ENCODE results near the gene ARFIP1. TPM values are rescaled to one million over a fixed set of nuclear protein-coding genes. Genes with fewer than 3 reads are reported as not detected.

ARFIP1 gene
- total and polyA plus RNA-seq, 5 donors from 2014 or later: 7.5 to 24.2 (median 19.4) TPM

DNA sequence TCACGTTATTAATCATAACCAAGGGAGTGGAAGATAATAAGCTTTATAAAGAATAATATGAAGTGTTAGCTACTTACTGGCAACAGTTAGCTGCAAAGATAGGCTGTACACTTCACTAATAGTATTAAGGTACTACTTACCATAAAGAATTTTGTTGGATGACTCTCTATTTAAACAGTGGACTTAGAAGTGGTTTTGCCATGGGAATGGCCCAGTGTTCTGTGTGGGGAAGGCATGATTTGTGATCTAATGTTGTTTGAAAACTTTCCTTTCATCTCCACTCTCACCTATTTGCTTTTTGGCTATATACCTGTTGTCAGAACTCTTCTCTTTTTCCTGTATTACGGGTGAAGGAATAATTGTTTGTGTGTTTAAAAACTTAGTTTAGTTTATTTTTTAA is 179.3 kb downstream of the ARFIP1 start:
- Mint-ChIP-seq H3K36me3 (no peaks in the 10 kb centered on the region), H3K4me1 (no peaks in the 10 kb centered on the region), H3K27me3 (peaks cover 56% of the 10 kb centered on the region), H3K4me3 (no peak overlapping the region), H3K27ac (no peak overlapping the region), H3K9me3 (peaks cover 0 to 1% (median 0%) of the 10 kb centered on the region in 7 donors)
- H3K4me1 ChIP-seq (ENCODE audit: control insufficient read depth, insufficient read depth, low read length, poor library complexity, severe bottlenecking): no peaks in the 10 kb centered on the region
- no peak overlapping the region for H3K4me3 ChIP-seq (ENCODE audit: low read depth, low read length)
- peaks cover 8% of the 10 kb centered on the region for H3K27me3 ChIP-seq (ENCODE audit: control insufficient read depth, insufficient read depth, low read length)
- no peaks in the 10 kb centered on the region for H3K36me3 ChIP-seq (ENCODE audit: control insufficient read depth, insufficient read depth, low read length)
- no peak overlapping the region for H3K27ac ChIP-seq (ENCODE audit: insufficient read depth, low read length, poor library complexity, severe bottlenecking)
- DNase-seq (no peak), ATAC-seq (ENCODE audit: low read depth in 2 of 2) (no peak)
- no peaks in the 10 kb centered on the region for H3K9me3 ChIP-seq (ENCODE audit: control insufficient read depth in 2 of 2, low read length in 2 of 2)

DNA sequence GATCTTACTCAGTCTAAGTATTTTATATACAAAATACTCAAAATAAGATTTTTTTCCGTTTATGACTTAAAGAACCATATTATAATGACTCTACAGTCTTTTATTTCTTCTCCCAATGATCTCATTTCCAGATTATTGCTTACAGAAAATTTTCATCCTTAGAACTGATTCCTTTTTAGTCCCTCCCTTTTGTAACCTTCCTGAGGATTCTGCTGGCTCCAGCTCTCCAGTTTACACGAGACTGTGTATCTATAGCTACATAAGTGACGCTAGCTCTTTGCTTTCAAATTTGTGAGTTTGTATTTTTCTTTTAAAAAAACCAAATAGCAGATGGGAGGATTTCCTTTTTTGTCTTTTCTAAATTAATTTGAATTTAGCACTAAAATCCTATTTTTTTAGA is 180.3 kb downstream of the ARFIP1 start:
- Mint-ChIP-seq H3K27ac (no peak overlapping the region), H3K36me3 (no peaks in the 10 kb centered on the region), H3K27me3 (peaks cover 57% of the 10 kb centered on the region), H3K9me3 (peaks cover 0 to 1% (median 0%) of the 10 kb centered on the region in 7 donors), H3K4me3 (no peak overlapping the region), H3K4me1 (no peaks in the 10 kb centered on the region)
- Histone ChIP-seq H3K27me3 (ENCODE audit: control insufficient read depth, insufficient read depth, low read length) (peaks cover 5% of the 10 kb centered on the region), H3K27ac (ENCODE audit: insufficient read depth, low read length, poor library complexity, severe bottlenecking) (no peak overlapping the region), H3K4me3 (ENCODE audit: low read depth, low read length) (no peak overlapping the region), H3K4me1 (ENCODE audit: control insufficient read depth, insufficient read depth, low read length, poor library complexity, severe bottlenecking) (no peaks in the 10 kb centered on the region), H3K36me3 (ENCODE audit: control insufficient read depth, insufficient read depth, low read length) (no peaks in the 10 kb centered on the region), H3K9me3 (ENCODE audit: control insufficient read depth in 2 of 2, low read length in 2 of 2) (no peaks in the 10 kb centered on the region)
- DNase-seq: no peak
- ATAC-seq (ENCODE audit: low read depth in 2 of 2): no peak

DNA sequence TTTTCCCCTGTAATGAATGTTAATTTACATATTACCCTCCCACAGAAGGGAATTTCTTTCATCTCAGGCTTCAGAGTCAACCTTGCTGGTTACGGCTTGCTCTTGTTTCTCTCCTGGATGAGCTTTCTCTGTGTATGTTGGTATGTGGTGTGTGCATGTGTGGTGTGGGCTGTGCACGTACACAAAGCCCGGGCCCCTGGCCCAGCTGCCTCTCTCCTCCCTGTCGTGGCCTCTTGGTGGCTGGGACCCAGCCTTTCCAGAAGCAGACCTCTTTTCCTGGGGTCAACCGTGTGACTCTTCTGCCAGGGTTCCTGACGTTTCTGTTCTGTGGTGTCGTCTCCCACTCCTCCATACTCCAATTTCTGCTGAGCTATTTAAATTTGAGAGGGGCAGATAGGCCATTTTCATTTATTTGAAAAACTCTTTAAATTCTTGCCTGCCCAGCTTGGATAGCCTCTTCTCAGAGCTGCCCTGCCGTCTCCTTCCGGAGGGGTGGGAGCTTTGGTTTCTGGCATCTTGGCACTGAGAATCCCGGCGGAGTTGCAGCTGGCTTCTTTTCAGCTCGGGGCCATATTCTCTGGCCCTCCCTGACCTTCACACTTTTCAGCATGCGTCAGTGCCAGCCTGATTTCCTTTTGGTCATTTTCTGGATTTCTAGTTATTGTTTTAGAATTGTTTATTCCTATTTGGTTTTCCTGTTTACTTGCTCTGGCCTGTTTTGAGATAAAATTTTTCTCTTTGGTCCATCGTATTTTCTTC is 181.4 kb downstream of the ARFIP1 start:
- no peaks in the 10 kb centered on the region for H3K36me3 Mint-ChIP-seq
- H3K9me3 Mint-ChIP-seq: peaks cover 0 to 1% (median 0%) of the 10 kb centered on the region in 7 donors
- no peak overlapping the region for H3K4me3 Mint-ChIP-seq
- ATAC-seq (ENCODE audit: low read depth in 2 of 2) (no peak), DNase-seq (no peak)
- H3K27me3 Mint-ChIP-seq: peaks cover 53% of the 10 kb centered on the region
- H3K27ac Mint-ChIP-seq: peak overlapping the region in 1 of 3 donors; percentile 58
- Histone ChIP-seq H3K27ac (ENCODE audit: insufficient read depth, low read length, poor library complexity, severe bottlenecking) (no peak overlapping the region), H3K36me3 (ENCODE audit: control insufficient read depth, insufficient read depth, low read length) (no peaks in the 10 kb centered on the region), H3K27me3 (ENCODE audit: control insufficient read depth, insufficient read depth, low read length) (peaks cover 2% of the 10 kb centered on the region), H3K9me3 (ENCODE audit: control insufficient read depth in 2 of 2, low read length in 2 of 2) (no peaks in the 10 kb centered on the region), H3K4me3 (ENCODE audit: low read depth, low read length) (no peak overlapping the region), H3K4me1 (ENCODE audit: control insufficient read depth, insufficient read depth, low read length, poor library complexity, severe bottlenecking) (no peaks in the 10 kb centered on the region)
- no peaks in the 10 kb centered on the region for H3K4me1 Mint-ChIP-seq

DNA sequence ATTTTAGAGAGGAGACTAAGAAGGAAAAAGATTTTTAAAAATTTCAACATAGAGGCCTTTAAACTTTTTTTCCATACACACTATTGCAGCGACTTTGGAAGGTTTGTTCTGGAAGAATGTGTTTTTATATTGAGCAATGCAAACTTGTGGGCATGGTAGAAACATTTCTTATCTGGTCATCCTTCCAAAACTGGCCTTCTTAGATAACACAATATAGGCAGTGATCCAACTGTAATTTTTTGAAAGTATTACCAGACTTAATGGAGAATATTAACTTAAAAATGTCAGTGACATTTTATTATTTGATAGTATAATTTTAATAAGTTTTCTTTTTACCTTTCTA is 182.0 kb downstream of the ARFIP1 start:
- no peaks in the 10 kb centered on the region for H3K4me1 Mint-ChIP-seq
- DNase-seq (no peak), ATAC-seq (ENCODE audit: low read depth in 2 of 2) (no peak)
- H3K27me3 Mint-ChIP-seq: peaks cover 49% of the 10 kb centered on the region
- no peaks in the 10 kb centered on the region for H3K9me3 ChIP-seq (ENCODE audit: control insufficient read depth in 2 of 2, low read length in 2 of 2)
- no peaks in the 10 kb centered on the region for H3K4me1 ChIP-seq (ENCODE audit: control insufficient read depth, insufficient read depth, low read length, poor library complexity, severe bottlenecking)
- no peak overlapping the region for H3K4me3 Mint-ChIP-seq
- H3K36me3 Mint-ChIP-seq: no peaks in the 10 kb centered on the region
- no peaks in the 10 kb centered on the region for H3K36me3 ChIP-seq (ENCODE audit: control insufficient read depth, insufficient read depth, low read length)
- peaks cover 0 to 1% (median 0%) of the 10 kb centered on the region in 7 donors for H3K9me3 Mint-ChIP-seq
- no peak overlapping the region for H3K4me3 ChIP-seq (ENCODE audit: low read depth, low read length)
- no peak overlapping the region for H3K27ac ChIP-seq (ENCODE audit: insufficient read depth, low read length, poor library complexity, severe bottlenecking)
- H3K27me3 ChIP-seq (ENCODE audit: control insufficient read depth, insufficient read depth, low read length): peaks cover 2% of the 10 kb centered on the region
- H3K27ac Mint-ChIP-seq: no peak overlapping the region

Other genes with a start within 250 kb of the ARFIP1 start
- gene FBXW7, start 243.9 kb upstream of the ARFIP1 start, total RNA-seq: 146 TPM
- 10 to 100 TPM; 43.8 to 50.7 (median 47.4) TPM for gene FBXW7, start 243.9 kb upstream of the ARFIP1 start, polyA plus RNA-seq
- gene TMEM154, start 100.0 kb upstream of the ARFIP1 start, total RNA-seq: 36.3 TPM
- 10 to 100 TPM; 53.0 to 62.4 (median 57.0) TPM for gene TMEM154, start 100.0 kb upstream of the ARFIP1 start, polyA plus RNA-seq
- 0.25 TPM for gene TIGD4, start 224 bp upstream of the ARFIP1 start, total RNA-seq
- under 1 TPM in 1 of 4 donors, not detected in 3; 0.18 TPM for gene TIGD4, start 224 bp upstream of the ARFIP1 start, polyA plus RNA-seq
- 0.20 TPM for gene FHDC1, start 156.4 kb downstream of the ARFIP1 start, total RNA-seq
- not detected for gene FHDC1, start 156.4 kb downstream of the ARFIP1 start, polyA plus RNA-seq

Data from CD4-positive, CD25-positive, alpha-beta regulatory T cell (primary cell).